GM10266 (cell line): Measurements from ENCODE around the gene HEATR3.

Experiments used
- DNase-seq: peaks from one replicate; pipeline ENCODE4 v3.0.0; 2012; ENCODE audit errors: extremely low spot score
- TF ChIP-seq, protein P1 (sequence below): IDR thresholded peaks from 2 replicates; pipeline ENCODE4 v1.5.1; 2012; ENCODE audit warnings: mild to moderate bottlenecking, low read depth; ENCODE audit not compliant: control insufficient read depth, insufficient read depth; ENCODE audit errors: missing control alignments

The HEATR3 gene

DNA sequence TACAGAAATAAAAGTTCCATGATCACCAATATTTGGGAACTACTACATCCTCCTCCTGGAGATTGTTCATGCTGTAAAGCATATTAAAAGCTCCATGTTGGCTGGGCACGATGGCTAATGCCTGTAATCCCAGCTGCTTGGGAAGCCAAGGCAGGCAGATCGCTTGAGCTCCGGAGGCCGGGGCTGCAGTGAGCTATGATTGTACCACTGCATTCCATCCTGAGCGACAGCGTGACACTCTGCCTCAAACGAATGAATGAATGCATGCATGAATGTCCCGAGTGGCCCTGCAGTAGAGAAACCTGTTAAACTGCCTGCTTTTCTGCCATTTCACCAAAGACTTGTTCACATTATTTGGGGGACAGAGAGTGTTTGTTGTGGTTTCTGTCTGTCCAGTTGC is 25.8 kb upstream of the HEATR3 start:
- TF ChIP-seq, protein P1, sequence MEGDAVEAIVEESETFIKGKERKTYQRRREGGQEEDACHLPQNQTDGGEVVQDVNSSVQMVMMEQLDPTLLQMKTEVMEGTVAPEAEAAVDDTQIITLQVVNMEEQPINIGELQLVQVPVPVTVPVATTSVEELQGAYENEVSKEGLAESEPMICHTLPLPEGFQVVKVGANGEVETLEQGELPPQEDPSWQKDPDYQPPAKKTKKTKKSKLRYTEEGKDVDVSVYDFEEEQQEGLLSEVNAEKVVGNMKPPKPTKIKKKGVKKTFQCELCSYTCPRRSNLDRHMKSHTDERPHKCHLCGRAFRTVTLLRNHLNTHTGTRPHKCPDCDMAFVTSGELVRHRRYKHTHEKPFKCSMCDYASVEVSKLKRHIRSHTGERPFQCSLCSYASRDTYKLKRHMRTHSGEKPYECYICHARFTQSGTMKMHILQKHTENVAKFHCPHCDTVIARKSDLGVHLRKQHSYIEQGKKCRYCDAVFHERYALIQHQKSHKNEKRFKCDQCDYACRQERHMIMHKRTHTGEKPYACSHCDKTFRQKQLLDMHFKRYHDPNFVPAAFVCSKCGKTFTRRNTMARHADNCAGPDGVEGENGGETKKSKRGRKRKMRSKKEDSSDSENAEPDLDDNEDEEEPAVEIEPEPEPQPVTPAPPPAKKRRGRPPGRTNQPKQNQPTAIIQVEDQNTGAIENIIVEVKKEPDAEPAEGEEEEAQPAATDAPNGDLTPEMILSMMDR: no peak
- no peak for DNase-seq

DNA sequence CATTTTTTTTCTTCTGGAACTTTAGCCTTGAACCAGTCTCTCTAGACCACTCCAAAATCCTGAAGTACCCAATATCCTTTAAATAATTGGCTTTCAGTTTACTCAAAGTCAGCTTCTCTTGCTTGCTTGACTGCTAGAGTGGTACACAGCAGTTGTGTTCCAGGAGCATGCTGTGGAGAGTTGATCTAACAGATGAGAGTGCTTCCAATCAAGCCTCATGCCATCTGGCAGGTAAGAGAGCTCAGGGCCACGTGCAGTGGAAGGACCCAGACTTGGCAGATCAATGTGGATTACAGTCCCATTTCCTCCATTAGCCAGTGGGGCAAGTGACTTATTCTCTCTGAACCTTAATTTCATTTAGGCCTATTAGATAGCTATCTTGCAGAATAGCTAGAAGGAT is 25.1 kb upstream of the HEATR3 start:
- TF ChIP-seq, protein P1: no peak
- DNase-seq: no peak

DNA sequence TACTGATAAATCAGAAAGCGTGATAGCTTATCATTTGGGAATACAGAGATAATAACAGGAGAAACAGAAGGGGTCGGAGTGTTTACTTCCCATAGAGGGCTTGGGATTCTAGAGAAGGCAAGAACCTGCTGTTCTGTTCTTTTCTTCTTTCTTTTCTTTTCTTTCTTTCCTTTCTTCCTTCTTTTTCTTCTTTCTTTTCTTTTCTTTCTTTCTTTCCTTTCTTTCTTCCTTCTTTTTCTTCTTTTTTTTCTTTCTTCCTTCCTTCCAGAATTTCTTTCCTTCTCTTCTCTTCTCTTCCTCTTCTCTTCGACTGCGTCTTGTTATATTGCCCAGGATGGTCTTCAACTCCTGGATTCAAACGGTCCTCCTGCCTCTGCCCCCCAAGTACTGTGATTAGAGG is 22.4 kb upstream of the HEATR3 start:
- DNase-seq: no peak
- TF ChIP-seq, protein P1: no peak

DNA sequence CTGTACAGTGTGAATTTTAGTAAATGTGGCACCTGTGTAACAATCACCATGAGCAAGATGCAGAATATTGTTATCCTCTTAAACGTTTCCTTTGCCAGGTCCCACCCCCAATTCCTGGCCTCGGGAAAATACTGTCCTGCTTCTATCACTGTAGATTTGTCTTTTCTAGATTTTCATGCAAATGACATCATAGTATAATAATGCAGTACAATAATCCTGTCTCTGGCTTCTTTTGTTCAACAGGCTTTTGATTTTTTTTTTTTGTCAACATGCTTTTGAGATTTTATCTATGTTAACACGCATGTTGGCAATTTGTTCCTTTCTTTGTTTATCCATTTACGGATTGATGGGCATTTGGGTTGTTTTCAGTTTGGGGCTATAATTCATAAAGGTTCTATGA is 20.4 kb upstream of the HEATR3 start:
- no peak for DNase-seq
- TF ChIP-seq, protein P1: no peak

DNA sequence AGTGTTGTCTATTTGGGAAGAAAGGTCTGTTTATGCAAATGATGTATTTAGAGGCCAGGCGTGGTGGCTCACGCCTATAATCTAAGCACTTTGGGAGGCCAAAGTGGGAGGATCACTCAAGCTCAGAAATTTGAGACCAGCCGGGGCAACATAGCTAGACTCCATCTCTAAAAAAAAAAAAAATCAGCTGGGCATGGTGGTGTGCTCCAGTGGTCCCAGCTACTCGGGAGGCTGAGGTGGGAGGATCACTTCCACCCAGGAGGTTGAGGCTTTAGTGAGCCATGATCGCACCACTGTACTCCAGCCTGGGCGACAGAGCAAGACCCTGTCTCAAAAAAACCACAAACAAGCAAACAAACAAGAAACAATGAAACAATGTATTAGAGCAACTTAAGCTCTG is 18.9 kb upstream of the HEATR3 start:
- TF ChIP-seq, protein P1: no peak
- DNase-seq: no peak

DNA sequence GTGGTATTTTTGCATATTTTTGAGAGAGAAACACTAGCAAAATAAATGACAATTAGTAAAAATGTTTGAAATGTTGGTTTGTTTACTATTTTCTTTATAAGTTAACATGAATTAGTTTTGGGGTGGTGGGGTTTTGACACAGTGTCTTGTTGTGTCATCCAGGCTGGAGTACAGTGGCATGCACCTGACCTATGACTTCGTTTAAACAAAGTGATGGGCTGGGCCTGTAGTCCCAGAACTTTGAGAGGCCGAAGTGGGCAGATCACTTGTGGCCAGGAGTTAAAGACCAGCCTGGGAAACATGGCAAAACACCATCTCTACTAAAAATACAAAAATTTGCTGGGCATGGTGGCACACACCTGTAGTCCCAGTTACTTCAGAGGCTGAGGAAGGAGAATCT is 17.9 kb upstream of the HEATR3 start:
- DNase-seq: no peak
- TF ChIP-seq, protein P1: no peak

DNA sequence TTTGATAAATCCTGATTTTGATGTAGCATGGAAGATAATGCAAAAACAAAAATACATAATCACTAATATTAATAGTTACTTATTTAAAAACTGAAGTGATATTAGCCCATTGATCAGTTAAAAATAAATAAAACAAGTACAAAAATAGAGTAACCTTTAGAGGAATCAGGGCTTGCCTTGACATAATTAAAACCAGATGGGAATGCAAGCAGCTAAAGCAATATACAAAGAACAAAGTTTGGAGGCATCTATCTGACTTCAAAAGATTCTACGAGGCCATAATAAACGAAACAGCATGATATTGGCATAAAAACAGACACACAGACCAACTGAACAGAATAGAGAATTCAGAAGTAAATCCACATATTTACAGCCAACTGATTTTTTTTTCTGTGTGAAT is 15.0 kb upstream of the HEATR3 start:
- DNase-seq: no peak
- TF ChIP-seq, protein P1: no peak
